ENCODE data around the gene RAB20. TPM values are rescaled to one million over a fixed set of nuclear protein-coding genes. Genes with fewer than 3 reads are reported as not detected.

Gene RAB20
- polyA plus RNA-seq, 1 experiment, result 2.2 TPM

GRCh38 chr13:110549795-110550160 lies 11.7 kb downstream of the RAB20 start:
- POLR2A ChIA-PET, result no interaction called here
- Histone ChIP-seq H3K4me3 (ENCODE audit: low read depth, low read length) (no peak overlapping the region), H3K27ac (ENCODE audit: low read depth, low read length) (no peak overlapping the region), H3K27me3 (ENCODE audit: control insufficient read depth, insufficient read depth, low read length) (no peaks in the 10 kb centered on the region), H3K9me3 (ENCODE audit: control insufficient read depth, insufficient read depth, low read length) (peaks cover 2% of the 10 kb centered on the region; the same call in 1 of the 2 replicates)
- no peak for DNase-seq (ENCODE audit: low read depth, low spot score)
- CTCF ChIA-PET, result no interaction called here
- TF ChIP-seq CTCF (IDR thresholded peaks at IDR 0.05; ENCODE audit: low read depth, low read length), result no peak

GRCh38 chr13:110548891-110549794 lies 12.4 kb downstream of the RAB20 start:
- ChIA-PET CTCF (interaction anchor here (1.5 kb wide), 1 partner anchor 10 kb away, joined by 4 read pairs; no protein-coding TSS in a partner anchor), POLR2A (no interaction called here)
- H3K4me3 ChIP-seq (ENCODE audit: low read depth, low read length), result no peak overlapping the region
- no peak for TF ChIP-seq CTCF (IDR thresholded peaks at IDR 0.05; ENCODE audit: low read depth, low read length)
- H3K27me3 ChIP-seq (ENCODE audit: control insufficient read depth, insufficient read depth, low read length), result no peaks in the 10 kb centered on the region
- peaks cover 6% of the 10 kb centered on the region; the same call in 1 of the 2 replicates for H3K9me3 ChIP-seq (ENCODE audit: control insufficient read depth, insufficient read depth, low read length)
- DNase-seq (ENCODE audit: low read depth, low spot score), result no peak
- H3K27ac ChIP-seq (ENCODE audit: low read depth, low read length), result no peak overlapping the region

- DNase-seq (ENCODE audit: low read depth, low spot score), result peak; percentile 57
- no peak for TF ChIP-seq CTCF (IDR thresholded peaks at IDR 0.05; ENCODE audit: low read depth, low read length)
- CTCF ChIA-PET, result interaction anchor here (0.7 kb wide), 1 partner anchor 1996 kb away, joined by 3 read pairs; no protein-coding TSS in a partner anchor
- Histone ChIP-seq H3K4me3 (ENCODE audit: low read depth, low read length) (no peak overlapping the region), H3K27ac (ENCODE audit: low read depth, low read length) (no peak overlapping the region), H3K9me3 (ENCODE audit: control insufficient read depth, insufficient read depth, low read length) (peaks cover 6% of the 10 kb centered on the region; the same call in 1 of the 2 replicates), H3K27me3 (ENCODE audit: control insufficient read depth, insufficient read depth, low read length) (no peaks in the 10 kb centered on the region)
- POLR2A ChIA-PET, result interaction anchor here (0.6 kb wide), 1 partner anchor 33 kb away, joined by 6 read pairs; no protein-coding TSS in a partner anchor
Observed at GRCh38 chr13:110546926-110547325, 14.6 kb downstream of the RAB20 start.

GRCh38 chr13:110546378-110546777 lies 15.1 kb downstream of the RAB20 start:
- CTCF ChIA-PET, result interaction anchor here (0.7 kb wide), 1 partner anchor 1996 kb away, joined by 3 read pairs; no protein-coding TSS in a partner anchor
- POLR2A ChIA-PET, result interaction anchor here (0.6 kb wide), 1 partner anchor 33 kb away, joined by 6 read pairs; no protein-coding TSS in a partner anchor
- no peak for TF ChIP-seq CTCF (IDR thresholded peaks at IDR 0.05; ENCODE audit: low read depth, low read length)
- no peaks in the 10 kb centered on the region for H3K27me3 ChIP-seq (ENCODE audit: control insufficient read depth, insufficient read depth, low read length)
- peaks cover 6% of the 10 kb centered on the region; the same call in 1 of the 2 replicates for H3K9me3 ChIP-seq (ENCODE audit: control insufficient read depth, insufficient read depth, low read length)
- DNase-seq (ENCODE audit: low read depth, low spot score), result no peak
- no peak overlapping the region for H3K27ac ChIP-seq (ENCODE audit: low read depth, low read length)
- H3K4me3 ChIP-seq (ENCODE audit: low read depth, low read length), result no peak overlapping the region
